Measurements from ENCODE around the gene TDRD12. TPM values are rescaled to one million over a fixed set of nuclear protein-coding genes. Genes with fewer than 3 reads are reported as not detected.

TDRD12 gene
- total RNA-seq, 4 donors from 2014 or later, result 0.13 to 1.7 (median 1.2) TPM; not detected in 1

- Histone ChIP-seq H3K9me3 (no peaks in the 10 kb centered on the region), H3K27me3 (no peaks in the 10 kb centered on the region), H3K27ac (no peak overlapping the region), H3K36me3 (no peaks in the 10 kb centered on the region), H3K4me3 (no peak overlapping the region), H3K4me1 (peaks cover 0 to 21% (median 2%) of the 10 kb centered on the region in 3 donors)
- no peak for ATAC-seq
- TF ChIP-seq EP300 (IDR thresholded peaks at IDR 0.05) (no peak), CTCF (IDR thresholded peaks at IDR 0.05) (no peak), POLR2A (IDR thresholded peaks at IDR 0.05) (no peak), POLR2AphosphoS5 (IDR thresholded peaks at IDR 0.05) (no peak)
- 60 to 92% methylated on average over 2 to 3 of the region's 4 CpGs for WGBS, 2 donors (ENCODE audit: low coverage in 1 of 2)
These were observed 31.9 kb upstream of the TDRD12 start for GRCh38 chr19:32687681-32688080.

- ATAC-seq, result no peak
- WGBS, 2 donors (ENCODE audit: low coverage in 1 of 2), result 67% methylated on average over 1 of the region's 1 CpG; no CpG with 5 or more reads in 1 of the 2 donors
- H3K9me3 ChIP-seq, result no peaks in the 10 kb centered on the region
- peaks cover 0 to 27% (median 8%) of the 10 kb centered on the region in 3 donors for H3K4me1 ChIP-seq
- TF ChIP-seq POLR2AphosphoS5 (IDR thresholded peaks at IDR 0.05) (no peak), CTCF (IDR thresholded peaks at IDR 0.05) (no peak), POLR2A (IDR thresholded peaks at IDR 0.05) (no peak), EP300 (IDR thresholded peaks at IDR 0.05) (no peak)
- H3K27ac ChIP-seq, result no peak overlapping the region
- H3K27me3 ChIP-seq, result no peaks in the 10 kb centered on the region
- no peak overlapping the region for H3K4me3 ChIP-seq
- H3K36me3 ChIP-seq, result no peaks in the 10 kb centered on the region
These were observed 31.3 kb upstream of the TDRD12 start for GRCh38 chr19:32688311-32688710.

- H3K36me3 ChIP-seq, result no peaks in the 10 kb centered on the region
- H3K9me3 ChIP-seq, result no peaks in the 10 kb centered on the region
- 11 to 35% methylated on average over 5 to 6 of the region's 32 CpGs for WGBS, 2 donors (ENCODE audit: low coverage in 1 of 2)
- ATAC-seq, result peak; percentile 95
- TF ChIP-seq EP300 (IDR thresholded peaks at IDR 0.05) (no peak), CTCF (IDR thresholded peaks at IDR 0.05) (no peak), POLR2AphosphoS5 (IDR thresholded peaks at IDR 0.05) (peak; percentile 78), POLR2A (IDR thresholded peaks at IDR 0.05) (peak; percentile 46 to 73)
- H3K4me3 ChIP-seq, result peak within 1 kb of the TSS; percentile 56 to 70
- H3K27ac ChIP-seq, result peak within 1 kb of the TSS; percentile 27 to 90 (median 82)
- H3K27me3 ChIP-seq, result no peaks in the 10 kb centered on the region
- H3K4me1 ChIP-seq, result peaks cover 0 to 59% (median 23%) of the 10 kb centered on the region in 3 donors
These were observed 28.1 kb upstream of the TDRD12 start, which contains the start of gene NUDT19 for GRCh38 chr19:32691291-32691951. TSS of gene NUDT19 (plus strand) at chr19:32691821. CDS start at chr19:32691961, 140 bp downstream.

- peak overlapping the region; percentile 56 to 70 for H3K4me3 ChIP-seq
- ATAC-seq, result peak; percentile 78
- TF ChIP-seq POLR2A (IDR thresholded peaks at IDR 0.05) (no peak), EP300 (IDR thresholded peaks at IDR 0.05) (no peak), CTCF (IDR thresholded peaks at IDR 0.05) (peak in 1 of 4 experiments; percentile 10), POLR2AphosphoS5 (IDR thresholded peaks at IDR 0.05) (no peak)
- peak overlapping the region; percentile 27 to 90 (median 82) for H3K27ac ChIP-seq
- peaks cover 0 to 7% of the 10 kb centered on the region in 2 donors for H3K36me3 ChIP-seq
- H3K4me1 ChIP-seq, result peaks cover 0 to 64% (median 23%) of the 10 kb centered on the region in 3 donors
- H3K27me3 ChIP-seq, result no peaks in the 10 kb centered on the region
- no CpG with 5 or more reads among the region's 93 CpGs for WGBS, 2 donors (ENCODE audit: low coverage in 1 of 2)
- H3K9me3 ChIP-seq, result no peaks in the 10 kb centered on the region
These were observed 27.4 kb upstream of the TDRD12 start for GRCh38 chr19:32691952-32692726.
